GM19240 (cell line): Measurements from ENCODE around the gene HEMK1.

Experiments
- DNase-seq: peaks from one replicate; pipeline ENCODE4 v3.0.0; 2011; ENCODE audit warnings: low spot score; ENCODE audit not compliant: insufficient read length

Gene HEMK1

DNA sequence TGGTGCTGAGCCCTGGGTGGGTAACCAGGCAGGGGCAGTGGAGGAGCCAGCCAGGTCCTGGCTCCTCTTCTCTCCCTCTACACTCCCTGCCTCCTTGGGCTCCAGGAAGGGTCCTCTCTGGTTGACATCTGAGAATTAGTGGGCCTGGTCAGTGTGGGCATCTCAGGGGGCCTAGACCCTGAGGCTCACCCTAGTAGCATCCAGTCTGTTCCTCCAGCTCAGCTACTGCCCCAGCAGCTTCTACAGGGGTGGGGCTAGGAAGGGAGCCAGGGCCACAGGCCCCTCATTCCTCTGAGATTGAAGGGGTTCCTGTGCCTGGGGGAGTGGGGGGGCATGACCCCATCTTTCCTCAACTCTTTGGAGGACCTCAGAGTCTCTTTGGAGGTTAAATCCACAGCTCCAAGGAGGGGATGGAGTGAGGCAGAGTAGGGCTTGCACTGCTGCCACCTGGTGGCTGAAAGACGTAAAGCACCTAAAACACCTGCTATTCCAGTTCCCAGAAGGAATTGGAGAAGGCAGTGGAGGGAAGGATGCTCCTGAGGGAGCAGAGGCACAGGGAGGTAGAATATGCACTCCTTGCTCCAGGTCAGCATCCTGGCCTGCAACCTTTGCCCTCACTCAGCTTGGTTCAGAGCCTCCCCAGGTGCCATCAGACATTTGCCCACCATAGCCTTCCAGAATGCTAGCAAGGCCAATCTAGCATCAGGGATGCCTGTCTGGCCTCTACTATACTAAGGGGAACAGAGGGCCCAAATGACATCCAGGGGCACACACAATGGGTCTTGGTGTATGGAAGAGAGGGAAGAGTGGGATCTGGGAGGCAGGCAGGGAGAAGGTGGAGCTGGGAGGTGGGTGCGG, 26.9 kb upstream of the HEMK1 start:
- peak; percentile 82 for DNase-seq

- DNase-seq, result no peak
These were observed 23.5 kb upstream of the HEMK1 start for GRCh38 chr3:50545781-50546180.

DNA sequence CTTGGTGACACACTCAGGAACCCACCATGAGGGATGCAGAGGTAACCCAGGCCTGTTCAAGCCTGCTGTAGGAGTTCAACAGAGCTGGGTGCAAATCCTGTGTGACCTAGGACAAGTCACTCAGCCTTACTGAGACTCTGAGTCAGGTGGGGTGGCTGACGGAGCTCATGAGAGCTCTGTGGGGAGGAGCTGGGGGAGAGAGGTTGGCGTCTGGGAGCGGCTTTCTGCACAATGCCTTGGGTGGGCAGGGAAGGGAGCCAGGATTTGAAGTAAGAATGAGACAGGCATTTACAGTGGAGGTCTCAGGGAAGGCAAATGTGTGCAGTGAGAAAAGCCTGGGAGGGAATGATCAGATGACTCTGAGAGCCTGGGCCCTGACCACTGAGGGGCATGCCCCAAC, 20.1 kb upstream of the HEMK1 start:
- DNase-seq, result no peak

DNA sequence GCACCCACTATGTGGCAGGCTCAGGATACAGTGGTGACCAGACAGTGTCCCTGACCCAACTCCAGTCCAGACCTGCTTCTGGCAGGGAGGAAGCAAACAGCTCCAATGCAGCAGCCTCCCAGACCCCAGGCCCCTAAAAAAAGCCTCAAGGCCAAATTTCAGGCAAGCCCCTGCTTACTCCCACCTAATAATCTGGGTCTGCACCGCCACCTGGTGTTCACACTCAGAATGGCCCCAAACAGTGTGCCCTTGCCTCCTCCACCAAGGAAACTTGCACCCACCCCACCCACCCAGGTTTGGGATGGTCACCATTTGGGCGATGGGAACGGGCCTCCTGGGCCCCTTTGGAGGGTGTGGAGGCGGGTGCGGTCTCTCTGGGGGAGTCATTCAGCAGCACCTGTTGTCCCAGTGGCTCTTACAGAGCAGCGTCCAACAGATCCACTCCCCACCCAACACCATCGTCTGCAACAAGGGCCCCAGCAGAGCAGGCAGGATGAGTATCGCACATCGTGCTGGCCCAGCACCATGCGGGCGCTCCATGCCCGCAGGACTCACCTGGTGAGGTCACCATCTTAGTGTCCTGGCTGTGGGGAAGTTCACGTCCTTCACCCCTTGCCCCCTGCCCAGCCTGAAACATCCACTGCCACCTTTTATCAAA, 19.1 kb upstream of the HEMK1 start:
- DNase-seq, result peak; percentile 47

GRCh38 chr3:50551054-50551659, 18.2 kb upstream of the HEMK1 start:
- DNase-seq, result no peak

DNA sequence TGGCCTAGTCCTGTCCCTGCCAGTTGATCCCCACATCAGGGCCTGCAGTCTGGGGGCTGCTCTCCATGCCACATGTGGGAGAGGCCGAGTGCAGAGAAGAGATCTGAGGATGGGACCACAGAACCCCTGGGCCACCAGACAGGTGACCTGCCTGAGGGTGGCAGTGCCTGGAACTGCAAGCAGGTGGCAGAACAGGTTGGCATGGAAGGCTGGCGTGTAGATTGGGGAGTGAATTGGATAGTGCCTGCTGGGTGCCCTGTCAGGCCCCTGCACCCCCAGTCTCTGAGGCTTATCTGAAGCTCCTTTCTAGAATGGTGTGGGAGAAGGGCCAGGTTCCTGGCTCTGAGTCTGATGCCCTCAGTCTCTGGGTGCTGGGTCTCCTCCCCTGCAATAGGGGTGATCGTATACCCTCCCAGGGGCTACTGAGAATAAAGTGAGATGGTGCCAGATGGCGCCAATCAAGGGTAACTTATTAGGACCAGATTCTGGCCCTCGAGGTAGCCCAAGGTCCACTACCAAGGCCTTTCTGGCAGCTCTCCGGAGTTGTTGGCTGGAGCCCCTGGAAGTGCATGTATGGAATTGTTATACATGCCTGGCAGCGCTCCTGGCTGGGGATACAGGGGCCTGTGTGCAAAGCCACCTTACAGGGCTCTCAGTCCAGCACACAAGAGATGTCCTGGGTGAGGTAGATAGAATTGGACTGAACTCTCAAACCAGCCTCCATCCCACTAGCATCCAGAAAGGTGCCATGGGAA, 17.5 kb upstream of the HEMK1 start:
- DNase-seq, result no peak

GRCh38 chr3:50552598-50552997, 16.7 kb upstream of the HEMK1 start:
- no peak for DNase-seq

DNA sequence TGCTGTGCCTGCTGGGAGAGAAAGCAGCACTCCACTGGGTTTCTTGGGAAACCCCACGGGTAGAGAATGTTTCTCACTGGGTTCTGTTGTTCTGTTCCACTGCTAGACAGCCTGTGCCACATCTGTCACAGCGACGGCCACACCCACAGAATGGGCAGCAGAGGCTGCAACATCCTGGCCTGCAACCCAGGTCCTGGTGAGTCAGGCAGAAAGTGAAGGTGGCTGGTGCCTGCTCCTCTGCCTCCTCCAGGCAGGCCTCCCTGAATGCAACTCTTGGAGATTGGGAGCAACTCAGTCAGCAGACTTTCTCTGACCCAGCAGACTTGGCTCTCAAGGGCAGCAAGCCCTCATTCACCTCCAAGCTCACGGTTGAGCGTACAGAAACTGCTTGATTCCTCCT, 14.8 kb upstream of the HEMK1 start:
- no peak for DNase-seq

GRCh38 chr3:50557106-50557505, 12.2 kb upstream of the HEMK1 start:
- no peak for DNase-seq

DNA sequence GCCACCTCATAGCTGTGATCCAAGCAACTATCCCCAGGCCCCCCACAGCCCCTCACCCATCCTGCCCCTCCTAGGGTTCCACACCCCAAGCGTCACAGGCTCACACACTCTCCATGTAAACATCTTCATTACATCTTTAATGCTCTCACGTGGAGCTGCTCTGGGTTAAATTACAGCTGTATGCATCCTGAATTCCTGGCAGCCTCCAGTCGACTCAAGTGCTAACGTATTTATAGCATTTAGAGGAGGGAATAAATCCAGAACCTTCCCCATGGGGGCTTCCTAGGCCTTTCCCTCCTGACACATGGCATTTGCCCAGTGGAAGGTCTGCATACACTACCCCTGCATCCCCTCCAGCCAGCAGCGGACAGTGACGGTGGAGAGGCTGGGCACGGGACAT, 11.4 kb upstream of the HEMK1 start:
- DNase-seq, result no peak

DNA sequence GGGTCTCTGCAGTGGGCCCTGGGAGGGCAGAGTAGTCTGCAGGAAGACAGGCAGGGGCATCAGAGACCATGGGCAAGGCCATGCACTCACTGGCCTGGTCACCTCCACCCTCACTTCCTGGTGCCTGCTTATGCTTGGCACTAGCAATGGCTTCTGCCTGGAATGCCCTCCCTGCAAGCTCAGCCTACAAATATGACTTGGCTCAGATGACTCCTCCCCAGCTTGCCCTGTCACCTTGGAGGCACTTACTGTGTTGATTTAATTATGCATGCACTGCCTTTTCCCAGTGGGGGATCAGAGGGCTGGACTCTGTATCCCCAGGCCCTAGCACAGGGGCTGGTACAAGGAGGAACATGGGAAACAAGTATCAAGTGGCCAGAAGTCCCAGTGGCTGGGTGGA, 9.6 kb upstream of the HEMK1 start:
- DNase-seq, result no peak

DNA sequence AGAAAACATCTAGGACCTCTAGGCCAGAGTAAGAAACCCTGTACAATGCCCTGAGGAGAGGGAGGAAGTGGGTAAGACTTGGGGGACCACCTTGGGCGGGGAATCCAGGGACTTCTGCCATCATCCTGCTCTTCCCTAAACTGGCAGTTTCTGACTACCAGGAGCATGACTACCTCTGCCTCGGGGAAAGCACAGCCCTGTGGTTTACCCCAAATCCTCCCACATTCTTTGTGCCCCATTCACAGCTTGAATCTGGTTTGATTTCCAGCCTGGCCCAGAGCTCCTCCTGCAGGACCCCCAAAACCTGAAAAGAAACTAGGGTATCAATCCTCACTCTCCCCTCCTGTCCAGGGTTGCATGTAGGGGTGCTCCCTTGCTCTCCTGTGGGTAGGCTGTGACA, 6.5 kb upstream of the HEMK1 start:
- DNase-seq, result no peak

DNA sequence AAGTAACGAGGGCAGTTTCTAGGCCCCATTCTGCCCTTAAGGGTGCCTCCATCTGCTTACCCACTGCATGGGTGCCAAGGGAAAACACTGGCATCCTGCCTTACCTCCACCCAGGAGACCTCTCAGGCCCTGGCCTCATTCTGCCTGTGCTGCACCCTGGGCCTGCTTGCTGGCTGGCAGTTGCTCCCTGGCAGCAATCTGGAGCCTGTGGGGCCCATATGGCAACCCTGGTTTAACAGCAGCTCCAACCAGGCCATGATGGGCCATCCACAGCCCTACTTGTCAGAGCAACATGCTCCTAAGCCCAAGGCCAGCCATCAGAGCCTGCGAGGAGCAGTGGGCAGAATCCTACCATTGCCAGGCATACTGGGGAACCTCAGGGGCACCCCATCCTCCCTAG, 5.5 kb upstream of the HEMK1 start:
- DNase-seq, result no peak

DNA sequence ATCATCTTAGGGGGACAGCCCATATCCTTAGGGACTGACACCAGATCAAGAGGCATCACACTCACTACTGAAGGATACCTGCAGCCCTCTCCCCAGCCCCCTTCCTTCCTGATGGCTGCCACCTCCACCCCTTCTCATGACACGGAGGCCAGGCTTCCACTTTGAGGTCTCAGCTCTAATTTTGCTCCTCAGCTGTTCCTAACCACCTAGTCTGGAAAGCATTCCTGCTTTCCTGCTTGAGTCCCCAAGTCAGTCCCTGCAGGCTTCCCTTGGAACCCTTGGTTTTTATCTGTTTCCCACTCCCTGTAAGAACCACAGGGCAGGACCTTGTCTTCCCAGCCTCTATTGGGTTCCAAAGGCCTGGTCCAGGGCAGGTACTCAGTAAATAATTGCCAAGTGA, 5.0 kb upstream of the HEMK1 start:
- DNase-seq, result no peak

DNA sequence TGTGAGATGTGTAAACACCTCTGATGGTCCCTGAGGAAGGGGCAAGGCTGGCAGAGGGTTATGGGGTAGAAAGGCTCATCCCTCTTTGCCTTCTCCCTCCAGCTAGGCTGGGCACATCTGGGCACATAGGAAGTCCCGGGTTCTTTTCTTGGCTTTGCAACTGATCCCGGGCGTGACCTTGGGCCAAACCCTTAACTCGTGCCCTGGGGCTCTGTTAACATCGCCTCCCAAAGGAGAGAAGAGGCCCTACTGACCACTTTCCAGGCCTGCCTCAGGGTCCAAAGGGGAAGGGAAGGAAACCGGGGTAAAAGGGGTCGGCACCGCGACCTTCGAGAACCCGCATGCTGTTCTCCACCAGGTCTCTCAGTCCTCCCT, 2.3 kb upstream of the HEMK1 start:
- no peak for DNase-seq

GRCh38 chr3:50567386-50568167, 1.7 kb upstream of the HEMK1 start, which contains the start of gene C3orf18:
C3orf18 (minus strand) TSS chr3:50567747; CDS start chr3:50565699, 2,048 bp downstream.
- DNase-seq, result peak; percentile 96

DNA sequence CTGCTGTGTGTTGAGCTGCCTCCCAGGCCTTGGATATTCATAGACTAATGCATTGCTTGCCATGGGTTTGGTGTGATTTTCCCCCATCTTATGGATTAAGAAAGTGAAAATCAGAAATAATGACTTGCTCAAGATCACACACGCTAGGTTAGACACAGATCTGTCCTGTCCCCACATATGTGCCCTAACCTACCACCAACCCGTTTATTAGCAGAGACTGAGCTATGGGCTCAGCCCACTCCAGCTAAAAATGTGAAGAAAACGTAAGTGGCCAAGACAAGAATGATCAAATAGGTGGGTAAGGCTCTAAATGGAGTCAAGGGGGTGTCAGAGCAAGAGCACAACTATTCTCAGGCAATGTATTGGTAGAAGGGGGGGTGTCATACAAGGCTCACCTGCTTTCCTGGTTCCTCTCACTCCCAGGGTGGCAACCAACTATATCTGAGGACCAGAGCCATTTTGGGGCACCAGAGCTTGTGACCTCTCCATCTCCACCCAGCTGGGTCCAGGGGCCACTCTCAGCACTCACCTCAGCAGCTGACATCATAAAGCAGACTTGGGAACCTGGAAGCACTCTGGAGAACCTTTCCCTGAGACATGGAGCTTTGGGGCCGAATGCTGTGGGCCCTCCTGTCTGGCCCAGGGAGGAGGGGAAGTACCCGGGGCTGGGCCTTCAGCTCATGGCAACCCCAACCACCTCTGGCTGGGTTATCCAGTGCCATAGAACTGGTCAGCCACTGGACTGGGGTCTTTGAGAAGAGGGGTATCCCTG, 1.4 kb downstream of the HEMK1 start:
- no peak for DNase-seq

GRCh38 chr3:50571486-50571885, 2.2 kb downstream of the HEMK1 start:
- DNase-seq, result no peak

- peak; percentile 69 for DNase-seq
These were observed 2.8 kb downstream of the HEMK1 start for GRCh38 chr3:50572158-50572557.

- no peak for DNase-seq
These were observed 3.6 kb downstream of the HEMK1 start for GRCh38 chr3:50572801-50573371.
